ENCODE measurements around the gene SNX25.
"Not testable (repeated sequence)": the region's sequence is repeated elsewhere in the genome, so short reads cannot be mapped to it uniquely, and the experiment has no call there.

Gene SNX25

DNA sequence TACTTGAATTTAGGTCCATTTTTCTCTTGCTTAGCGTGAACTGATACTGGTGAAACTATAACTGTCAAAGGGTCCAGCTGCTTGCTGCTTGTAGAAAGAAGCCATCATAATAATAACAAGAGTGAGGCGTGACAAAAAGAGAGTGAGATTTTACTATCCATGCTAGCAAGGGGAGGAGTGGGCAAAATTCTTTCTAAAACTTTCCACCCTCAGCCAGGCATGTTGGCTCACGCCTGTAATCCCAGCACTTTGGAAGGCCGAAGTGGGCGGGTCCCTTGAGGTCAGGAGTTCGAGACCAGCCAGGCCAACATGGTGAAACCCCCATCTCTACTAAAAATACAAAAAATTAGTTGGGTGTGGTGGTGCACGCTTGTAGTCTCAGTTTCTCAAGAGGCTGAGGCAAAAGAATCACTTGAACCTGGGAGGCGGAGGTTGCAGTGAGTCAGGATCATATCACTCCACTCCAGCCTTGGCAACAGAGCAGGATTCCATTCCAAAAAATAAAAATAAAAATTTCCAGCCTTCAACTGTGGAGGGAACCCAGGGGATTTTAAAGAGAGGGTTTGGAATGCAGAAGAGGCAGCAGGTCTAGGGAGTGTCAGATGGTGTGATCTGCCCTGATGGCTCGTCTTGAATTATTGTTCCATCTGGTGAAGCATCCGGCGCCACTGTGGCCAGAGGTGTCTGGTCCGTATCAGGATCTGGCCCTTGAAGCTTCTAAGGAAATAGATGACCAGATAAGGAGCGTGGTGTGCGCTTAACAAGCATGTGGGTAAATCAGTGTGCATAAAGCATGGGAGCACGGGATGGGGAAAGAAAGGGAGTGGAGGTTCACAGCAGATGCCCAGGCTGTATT lies 134.6 kb downstream of the SNX25 start:
- DNase-seq (ENCODE audit: low read depth in 2 of 2): no peak

DNA sequence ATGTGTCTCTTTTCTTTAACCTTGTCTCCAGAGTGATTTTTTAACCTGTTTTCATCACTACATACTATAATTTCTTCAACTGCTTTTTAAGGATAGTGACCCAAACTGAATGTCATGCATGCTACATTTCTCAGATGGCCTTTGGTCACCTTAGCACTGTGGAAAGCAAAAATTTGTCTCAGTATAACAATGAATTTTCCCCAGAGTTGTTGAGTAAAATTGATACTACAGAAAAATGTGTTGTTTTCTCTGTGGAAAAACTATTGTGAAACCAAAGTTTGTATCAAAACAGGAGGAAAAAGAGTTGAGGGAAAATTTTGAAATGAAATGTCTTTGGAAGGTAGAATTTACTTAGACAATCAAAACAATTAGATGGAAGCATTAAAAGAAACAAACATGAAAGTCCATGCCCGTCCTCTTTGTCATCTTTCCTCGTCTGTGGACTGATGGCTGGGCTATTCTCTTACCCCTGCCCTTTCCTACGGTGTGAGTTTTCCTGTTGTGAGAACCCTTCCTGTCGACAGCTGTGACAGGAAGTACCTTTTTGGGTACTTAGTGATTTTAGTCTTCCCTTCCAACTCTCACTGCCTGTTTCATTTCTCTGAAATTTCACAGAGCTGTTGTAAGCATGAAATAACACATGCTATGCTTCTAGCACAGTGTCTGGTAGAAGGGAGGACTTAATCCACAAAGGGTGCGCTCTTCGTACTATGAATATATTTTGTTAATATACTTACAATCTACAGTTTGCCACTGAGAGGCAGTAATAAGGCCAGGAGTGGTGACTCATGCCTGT lies 135.5 kb downstream of the SNX25 start:
- DNase-seq (ENCODE audit: low read depth in 2 of 2): no peak

DNA sequence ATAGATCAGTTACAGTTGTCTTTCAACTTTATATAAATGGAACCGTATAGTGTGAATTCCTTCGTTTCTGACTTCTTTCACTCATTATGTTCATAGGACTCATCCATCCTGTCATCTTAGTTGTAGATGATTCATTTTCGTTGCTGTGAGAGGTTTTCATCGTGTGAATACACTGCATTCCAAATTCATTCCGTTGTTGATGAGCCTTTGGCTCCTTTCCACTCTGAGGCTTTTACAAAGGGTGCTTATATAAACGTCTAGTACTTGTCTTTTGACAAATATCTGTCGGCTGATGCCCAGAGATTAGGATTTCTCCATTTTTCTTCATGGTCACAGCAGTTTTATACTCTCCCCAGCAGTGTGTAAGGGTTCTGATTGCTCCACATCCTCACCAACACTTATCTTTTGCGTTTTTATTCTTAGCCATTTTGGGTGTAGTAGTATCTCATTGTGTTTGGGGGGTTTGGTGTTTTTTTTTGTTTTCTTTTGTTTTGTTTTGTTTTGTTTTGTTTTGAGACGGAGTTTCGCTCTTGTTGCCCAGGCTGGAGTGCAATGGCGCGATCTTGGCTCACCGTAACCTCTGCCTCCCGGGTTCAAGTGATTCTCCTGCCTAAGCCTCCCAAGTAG lies 137.7 kb downstream of the SNX25 start:
- no peak for DNase-seq (ENCODE audit: low read depth in 2 of 2)

DNA sequence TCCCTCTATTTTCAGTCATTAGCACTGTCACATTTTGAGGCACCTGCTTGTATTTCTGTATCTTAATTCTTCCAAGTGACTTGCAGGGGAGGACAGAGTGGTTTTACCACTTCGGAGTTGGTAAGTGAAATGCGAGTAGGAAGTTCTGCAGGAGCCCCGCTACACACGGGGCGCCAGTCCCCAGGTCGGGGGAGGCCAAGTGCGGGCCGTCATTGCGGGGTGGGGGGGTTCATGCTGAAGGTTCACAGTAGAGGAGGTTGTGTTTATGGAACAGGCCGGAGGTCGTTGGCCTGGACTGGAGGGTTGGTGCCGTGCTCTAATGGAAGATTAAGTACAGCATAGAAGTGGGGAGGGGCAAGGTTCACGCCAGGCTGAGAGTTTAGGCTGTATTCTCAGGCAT lies 142.3 kb downstream of the SNX25 start:
- DNase-seq (ENCODE audit: low read depth in 2 of 2): no peak

DNA sequence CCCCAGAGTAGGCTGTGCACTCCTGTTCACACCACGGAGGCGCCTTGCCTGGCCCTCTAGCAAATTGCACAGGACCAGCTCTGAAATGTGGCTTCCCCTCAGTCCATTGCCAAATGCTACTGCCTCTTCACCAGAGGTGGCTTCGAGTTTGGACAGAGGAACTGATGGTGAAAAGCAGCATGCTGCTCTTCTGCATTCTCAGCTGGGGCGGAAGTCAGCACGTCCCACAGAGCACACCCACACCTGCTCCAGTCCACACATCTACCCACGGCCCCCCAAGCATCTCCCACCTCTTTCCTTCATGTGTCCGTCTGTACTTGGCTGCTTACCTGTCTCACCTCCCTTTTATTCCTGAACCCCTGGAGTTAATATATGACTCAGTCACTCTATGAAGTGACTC lies 142.8 kb downstream of the SNX25 start:
- no peak for DNase-seq (ENCODE audit: low read depth in 2 of 2)

- DNase-seq (ENCODE audit: low read depth in 2 of 2): no peak
Observed at GRCh38 chr4:185352741-185353140, 143.3 kb downstream of the SNX25 start.

DNA sequence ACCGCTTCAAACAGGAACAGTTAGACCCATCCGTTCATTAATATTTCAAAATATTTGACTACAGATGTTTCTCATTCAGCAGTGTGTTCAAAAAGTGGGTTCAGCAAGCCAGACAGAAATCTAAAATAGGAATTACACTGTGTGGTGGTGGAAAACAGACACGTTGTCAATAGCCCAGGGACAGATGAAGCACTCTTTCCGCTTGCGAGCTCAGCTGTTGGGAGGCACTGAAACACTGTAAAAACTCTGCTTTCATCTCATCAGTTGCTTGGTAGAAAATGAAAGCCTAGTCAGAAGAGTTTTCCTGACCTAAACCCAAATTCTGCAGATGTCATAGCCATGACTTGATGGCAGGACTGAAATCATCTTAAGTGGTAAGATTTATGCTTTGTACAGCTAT lies 147.8 kb downstream of the SNX25 start:
- DNase-seq (ENCODE audit: low read depth in 2 of 2): no peak

DNA sequence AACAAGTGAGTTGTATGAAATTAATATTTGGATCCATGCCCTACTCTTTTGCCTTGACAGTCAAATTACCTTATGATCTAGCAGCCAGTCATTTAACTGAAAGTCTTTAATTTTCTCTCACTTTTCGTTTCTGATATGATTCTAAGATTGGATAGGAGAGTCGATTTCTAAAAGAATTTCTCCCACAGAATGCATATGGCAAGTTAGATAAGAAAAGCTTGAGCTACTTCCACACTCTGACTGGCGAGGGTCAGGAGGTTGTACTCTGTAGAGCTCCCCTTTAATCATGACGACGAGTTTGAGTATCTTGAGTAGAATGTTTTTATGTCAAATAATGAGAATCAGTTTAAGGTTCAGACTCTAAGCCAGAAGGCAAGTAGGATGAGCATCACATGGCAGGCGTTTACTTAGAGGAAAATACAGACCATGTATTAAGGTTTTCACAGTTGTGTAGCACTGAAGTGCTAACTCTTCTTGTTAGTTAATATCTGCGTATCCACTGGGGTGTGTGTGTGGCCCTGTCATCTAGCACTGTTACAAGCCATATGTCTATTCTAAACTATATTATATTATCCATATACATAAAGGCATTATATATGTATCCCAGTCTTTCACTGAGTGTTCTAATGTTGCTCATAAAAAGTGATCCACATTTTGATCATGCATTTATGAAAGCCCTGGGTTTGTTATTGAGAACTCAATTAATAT lies 148.5 kb downstream of the SNX25 start:
- no peak for DNase-seq (ENCODE audit: low read depth in 2 of 2)

- no peak for DNase-seq (ENCODE audit: low read depth in 2 of 2)
Observed at GRCh38 chr4:185358514-185358913, 149.1 kb downstream of the SNX25 start.

DNA sequence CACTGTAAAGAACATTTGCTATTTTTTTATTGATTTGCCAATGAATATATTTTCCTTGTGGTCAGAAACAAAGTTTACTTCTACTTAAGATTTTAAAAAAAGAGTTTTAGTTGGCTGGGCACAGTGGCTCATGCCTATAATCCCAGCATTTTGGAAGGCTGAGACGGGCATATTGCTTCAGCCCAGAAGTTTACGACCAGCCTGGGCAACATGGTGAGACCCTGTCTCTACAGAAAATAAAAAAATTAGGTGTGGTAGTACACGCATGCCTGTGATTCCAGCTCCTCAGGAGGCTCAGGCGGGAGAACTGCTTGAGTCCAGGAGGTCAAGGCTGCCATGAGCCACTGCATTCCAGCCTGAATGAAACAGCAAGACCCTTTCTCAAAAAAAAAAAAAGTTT lies 149.6 kb downstream of the SNX25 start:
- DNase-seq (ENCODE audit: low read depth in 2 of 2): no peak

DNA sequence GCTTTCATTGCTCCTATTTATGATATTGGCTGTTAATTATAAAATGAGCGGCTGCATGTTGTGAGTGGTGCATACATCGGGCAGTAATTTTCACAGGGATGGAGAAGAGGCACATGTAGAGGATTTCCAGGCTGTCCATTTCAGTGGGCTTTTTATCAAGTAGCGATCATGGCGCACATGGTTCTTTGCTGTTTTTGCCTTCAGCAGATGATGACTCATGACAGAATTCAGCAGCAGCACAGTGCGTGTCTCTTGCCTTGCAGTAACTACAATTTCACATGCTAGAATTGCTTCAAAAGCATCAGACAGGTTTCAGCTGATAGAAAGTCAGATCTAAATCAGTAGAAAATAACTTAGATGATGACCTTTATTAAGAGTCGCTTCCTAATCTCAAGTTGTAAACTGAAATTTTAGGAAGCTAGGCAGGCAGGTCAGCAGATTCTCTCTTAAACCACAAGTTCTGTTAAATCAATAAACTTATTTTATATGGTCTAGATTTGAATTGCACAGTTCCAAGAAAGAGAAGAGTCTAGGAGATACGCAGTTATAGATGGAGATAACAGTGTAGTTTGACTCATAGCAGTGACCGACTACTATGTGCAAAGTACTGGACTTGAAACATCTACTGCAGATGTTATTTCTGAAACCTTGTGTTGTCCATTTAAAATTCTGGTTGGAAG lies 150.5 kb downstream of the SNX25 start:
- no peak for DNase-seq (ENCODE audit: low read depth in 2 of 2)

DNA sequence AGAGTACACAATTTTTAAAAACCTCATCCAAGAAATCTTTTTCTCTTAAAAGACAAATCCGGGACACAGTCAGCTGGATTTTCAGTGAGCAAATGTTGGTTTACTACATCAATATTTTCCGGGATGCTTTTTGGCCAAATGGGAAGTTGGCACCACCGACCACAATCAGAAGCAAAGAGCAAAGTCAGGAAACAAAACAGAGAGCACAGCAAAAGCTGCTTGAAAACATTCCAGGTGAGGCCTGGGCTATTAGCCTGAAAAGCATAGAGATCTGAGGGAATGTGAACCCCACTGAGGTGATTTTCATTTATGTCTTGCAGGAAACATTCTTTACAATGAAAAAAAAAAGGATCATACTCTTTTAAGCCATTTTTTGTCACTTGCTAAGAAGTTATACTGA lies 152.5 kb downstream of the SNX25 start:
- DNase-seq (ENCODE audit: low read depth in 2 of 2): no peak

- DNase-seq (ENCODE audit: low read depth in 2 of 2): not testable (repeated sequence)
Observed at GRCh38 chr4:185362570-185362969, 153.2 kb downstream of the SNX25 start.

GRCh38 chr4:185363251-185363650 lies 153.9 kb downstream of the SNX25 start:
- DNase-seq (ENCODE audit: low read depth in 2 of 2): no peak

GRCh38 chr4:185364886-185365285 lies 155.5 kb downstream of the SNX25 start:
- no peak for DNase-seq (ENCODE audit: low read depth in 2 of 2)

GRCh38 chr4:185369731-185370130 lies 160.3 kb downstream of the SNX25 start:
- DNase-seq (ENCODE audit: low read depth in 2 of 2): no peak

DNA sequence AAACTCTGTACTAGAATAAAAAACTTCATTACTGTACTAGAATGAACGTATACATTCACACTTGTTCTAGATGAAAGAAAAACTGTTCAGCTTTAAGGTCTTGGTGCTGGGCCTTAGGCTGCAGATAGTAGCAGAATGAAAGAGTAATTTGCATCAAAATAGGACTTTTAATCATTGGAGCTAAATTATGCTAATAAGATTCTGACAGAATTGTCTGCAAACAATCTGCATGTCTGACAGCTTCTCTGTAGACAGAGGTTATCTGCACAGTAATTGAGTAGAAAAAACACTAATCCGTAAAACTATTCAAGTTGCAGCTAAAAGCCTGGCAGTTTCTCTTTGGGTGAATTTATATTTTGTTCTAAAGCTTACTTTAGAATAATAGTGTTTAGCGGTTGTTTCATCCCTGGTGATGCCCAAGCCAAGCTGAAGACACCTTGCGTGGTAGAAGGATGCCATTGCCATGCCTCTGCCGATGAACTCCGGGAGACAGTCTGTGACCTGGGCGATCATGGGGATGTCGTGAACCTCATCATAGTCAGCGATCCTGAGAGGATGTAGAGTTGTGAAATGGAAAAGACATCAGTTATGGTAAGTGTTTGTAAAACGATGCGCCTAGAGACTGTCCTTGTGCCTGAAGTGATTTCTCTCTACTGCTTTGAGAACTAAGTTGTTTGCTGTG lies 161.0 kb downstream of the SNX25 start:
- DNase-seq (ENCODE audit: low read depth in 2 of 2): no peak

DNA sequence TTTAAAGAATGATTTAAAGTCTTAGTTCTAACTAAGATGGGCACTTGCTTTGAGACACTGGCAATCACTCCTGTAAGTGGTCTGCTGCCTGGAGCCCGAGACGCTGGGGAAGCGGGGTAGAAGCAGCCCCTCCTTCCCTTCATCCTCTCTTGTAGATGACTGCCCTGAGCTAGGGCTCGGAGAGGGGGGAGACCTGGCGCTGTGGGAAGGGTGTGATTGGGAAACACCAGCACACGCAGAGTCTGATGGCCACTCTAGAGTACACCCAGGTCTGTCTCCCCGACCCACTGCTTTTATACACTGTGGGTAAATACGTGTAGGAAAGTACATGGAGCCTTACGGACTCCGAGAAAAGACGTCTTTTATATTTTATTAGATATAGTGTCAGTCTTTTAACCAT lies 162.3 kb downstream of the SNX25 start:
- no peak for DNase-seq (ENCODE audit: low read depth in 2 of 2)

GRCh38 chr4:185374027-185374426 lies 164.6 kb downstream of the SNX25 start:
- no peak for DNase-seq (ENCODE audit: low read depth in 2 of 2)

GRCh38 chr4:185374573-185374972 lies 165.2 kb downstream of the SNX25 start:
- DNase-seq (ENCODE audit: low read depth in 2 of 2): no peak

DNA sequence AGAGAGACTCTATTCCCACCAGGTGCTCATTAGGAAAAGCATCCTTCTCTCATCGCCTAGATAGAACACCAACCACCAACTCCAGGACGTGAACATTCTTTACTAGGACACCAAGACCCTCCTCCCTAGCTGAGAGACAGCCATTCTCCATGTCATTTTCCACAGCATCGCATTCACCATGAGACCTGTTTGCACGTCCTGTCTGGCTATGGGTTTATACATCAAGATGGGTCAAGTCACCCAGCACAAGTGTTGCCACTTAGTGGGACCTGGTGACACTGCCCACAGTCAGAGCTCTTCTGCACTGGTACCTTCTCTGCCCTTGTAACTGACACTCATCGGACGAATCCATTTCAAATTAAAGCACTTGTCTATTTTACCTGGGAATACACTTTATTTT lies 168.9 kb downstream of the SNX25 start:
- no peak for DNase-seq (ENCODE audit: low read depth in 2 of 2)
